ENCODE data around the gene ZNF534.
"Not testable (repeated sequence)": the region's sequence is repeated elsewhere in the genome, so short reads cannot be mapped to it uniquely, and the experiment has no call there.

The ZNF534 gene

GRCh38 chr19:52428937-52429336 lies at the start of gene ZNF534:
ZNF534 (plus strand) TSS chr19:52429148; CDS start chr19:52431475, 2,327 bp downstream.
- no peak for DNase-seq

GRCh38 chr19:52391135-52391534 lies 37.8 kb upstream of the ZNF534 start:
- DNase-seq: no peak

GRCh38 chr19:52397310-52398080 lies 31.5 kb upstream of the ZNF534 start, which contains the start of gene ZNF528:
ZNF528 (plus strand) TSS chr19:52397849; CDS start chr19:52402014, 4,165 bp downstream.
- DNase-seq: no peak

GRCh38 chr19:52398081-52398441 lies 30.9 kb upstream of the ZNF534 start:
- no peak for DNase-seq

GRCh38 chr19:52410276-52410675 lies 18.7 kb upstream of the ZNF534 start:
- DNase-seq: no peak

- no peak for DNase-seq
Measured at GRCh38 chr19:52415711-52416110, 13.2 kb upstream of the ZNF534 start.

- no peak for DNase-seq
Measured at GRCh38 chr19:52442179-52442578, 13.2 kb downstream of the ZNF534 start.

GRCh38 chr19:52444506-52444905 lies 15.6 kb downstream of the ZNF534 start:
- DNase-seq: no peak

GRCh38 chr19:52451241-52451640 lies 22.3 kb downstream of the ZNF534 start:
- DNase-seq: no peak

- no peak for DNase-seq
Measured at GRCh38 chr19:52453324-52454094, 24.6 kb downstream of the ZNF534 start, which contains the start of gene ZNF578. ZNF578 (plus strand) TSS chr19:52453553; CDS start chr19:52501846, 48,293 bp downstream.

GRCh38 chr19:52464798-52465470 lies 36.0 kb downstream of the ZNF534 start:
- DNase-seq: no peak

- DNase-seq: no peak
Measured at GRCh38 chr19:52473655-52474350, 44.9 kb downstream of the ZNF534 start.

GRCh38 chr19:52474351-52475127 lies 45.6 kb downstream of the ZNF534 start:
- DNase-seq: no peak

- not testable (repeated sequence) for DNase-seq
Measured at GRCh38 chr19:52484111-52484743, 55.3 kb downstream of the ZNF534 start.

- DNase-seq: not testable (repeated sequence)
Measured at GRCh38 chr19:52485064-52485463, 56.1 kb downstream of the ZNF534 start.

GRCh38 chr19:52485561-52486240 lies 56.8 kb downstream of the ZNF534 start:
- DNase-seq: not testable (repeated sequence)

- no peak for DNase-seq
Measured at GRCh38 chr19:52492201-52492993, 63.4 kb downstream of the ZNF534 start.

GRCh38 chr19:52492994-52493470 lies 64.1 kb downstream of the ZNF534 start:
- no peak for DNase-seq

GRCh38 chr19:52494518-52494917 lies 65.6 kb downstream of the ZNF534 start:
- no peak for DNase-seq

- DNase-seq: no peak
Measured at GRCh38 chr19:52498571-52498970, 69.6 kb downstream of the ZNF534 start.

Data from NCI-H446 treated with DMSO at 0.1 percent for 48 hours (cell line).